ENCODE data around the gene RSPH1.

DNA sequence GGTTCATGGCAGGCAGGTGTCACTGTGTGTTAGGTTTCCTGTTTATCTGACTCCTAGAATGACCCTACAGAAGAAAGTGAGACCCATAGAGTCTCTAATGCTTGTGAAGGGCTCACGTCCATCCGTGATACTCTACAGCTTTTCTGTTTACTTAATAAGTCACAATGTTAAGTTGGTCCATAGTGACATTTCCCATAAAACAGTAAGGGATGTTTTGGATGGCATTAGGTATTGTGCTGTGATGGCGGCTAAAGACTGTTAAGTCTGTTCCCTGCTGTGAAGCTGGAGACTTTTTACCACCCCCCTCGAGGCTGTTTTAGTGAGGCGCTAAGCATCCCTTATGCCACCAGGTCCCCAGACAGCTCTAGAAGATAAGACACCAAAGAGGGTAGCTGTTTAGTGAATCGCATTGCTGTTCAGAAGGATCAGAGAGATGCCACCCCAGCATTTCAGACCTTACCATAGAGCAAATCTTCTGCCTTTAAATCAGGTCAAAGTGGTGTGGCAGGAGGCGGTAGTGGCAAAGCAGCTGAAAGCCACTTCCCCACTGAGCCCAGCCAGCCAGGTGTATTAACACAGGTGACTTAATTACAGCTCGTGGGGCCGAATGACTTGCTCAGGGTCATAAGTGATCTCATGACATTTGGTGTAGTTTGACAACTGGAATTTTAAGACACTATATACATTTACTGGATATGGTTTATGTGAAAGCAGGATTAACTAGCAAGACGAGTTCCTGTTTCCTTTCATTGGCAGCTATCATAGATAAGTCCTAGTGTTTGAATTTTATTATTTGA lies 42.7 kb upstream of the RSPH1 start:
- no peak for TF ChIP-seq SUZ12 (IDR thresholded peaks at IDR 0.05; ENCODE audit: extremely low read depth, insufficient read depth, insufficient read length)
- no peak for TF ChIP-seq YY1 (IDR thresholded peaks at IDR 0.05; ENCODE audit: insufficient read depth, insufficient read length)
- no peak for TF ChIP-seq ZNF274 (IDR thresholded peaks at IDR 0.05; ENCODE audit: low read depth, low read length)

All from NT2/D1 (cell line).